ENCODE measurements around the gene AGBL1. TPM values are rescaled to one million over a fixed set of nuclear protein-coding genes. Genes with fewer than 3 reads are reported as not detected.

Gene AGBL1
- total RNA-seq, 3 donors from 2014 or later: 0.10 to 0.32 TPM; not detected in 1

DNA sequence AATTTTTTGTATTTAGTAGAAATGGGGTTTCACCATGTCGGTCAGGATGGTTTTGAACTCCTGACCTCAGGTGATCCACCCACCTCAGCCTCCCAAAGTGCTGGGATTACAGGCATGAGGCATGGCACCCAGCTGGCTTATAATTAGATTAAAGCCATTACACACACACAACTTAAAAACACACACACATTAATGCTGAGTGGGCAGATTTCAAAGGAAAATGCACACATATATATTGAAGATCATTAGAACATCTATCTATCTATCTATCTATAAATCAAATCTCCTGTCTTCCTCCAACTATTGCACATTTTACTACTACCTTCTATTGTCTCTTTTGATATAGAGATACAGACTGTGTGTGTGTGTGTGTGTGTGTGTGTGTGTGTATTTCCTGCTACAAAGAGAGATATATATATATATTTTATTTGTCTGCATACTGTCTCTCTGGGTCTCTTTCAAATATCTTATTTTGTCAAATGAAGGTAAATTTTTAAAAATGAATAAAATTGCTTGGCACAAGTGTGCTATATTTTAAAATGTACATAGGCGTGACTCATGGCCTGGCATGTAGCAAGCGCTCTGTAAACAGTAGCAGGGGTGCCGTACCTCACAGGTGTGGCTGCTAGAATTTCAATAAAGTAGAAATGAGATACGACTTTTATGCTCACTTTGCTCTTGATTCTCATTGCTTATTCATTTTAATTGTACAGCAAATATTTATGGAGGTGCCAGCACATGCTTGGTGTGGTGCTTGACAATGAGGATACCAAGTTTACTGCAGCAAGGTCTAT is 655.8 kb downstream of the AGBL1 start:
- intact Hi-C loops (cut with DNase I, micrococcal nuclease): no loop called here
- H3K36me3 ChIP-seq (ENCODE audit: low read depth): no peaks in the 10 kb centered on the region
- peaks cover 7% of the 10 kb centered on the region for H3K4me1 ChIP-seq (ENCODE audit: low read depth)
- ATAC-seq (peak; percentile 96), DNase-seq (peak in 2 of 3 donors; percentile 34 to 58)
- H3K9me3 ChIP-seq: no peaks in the 10 kb centered on the region
- TF ChIP-seq, protein P1, sequence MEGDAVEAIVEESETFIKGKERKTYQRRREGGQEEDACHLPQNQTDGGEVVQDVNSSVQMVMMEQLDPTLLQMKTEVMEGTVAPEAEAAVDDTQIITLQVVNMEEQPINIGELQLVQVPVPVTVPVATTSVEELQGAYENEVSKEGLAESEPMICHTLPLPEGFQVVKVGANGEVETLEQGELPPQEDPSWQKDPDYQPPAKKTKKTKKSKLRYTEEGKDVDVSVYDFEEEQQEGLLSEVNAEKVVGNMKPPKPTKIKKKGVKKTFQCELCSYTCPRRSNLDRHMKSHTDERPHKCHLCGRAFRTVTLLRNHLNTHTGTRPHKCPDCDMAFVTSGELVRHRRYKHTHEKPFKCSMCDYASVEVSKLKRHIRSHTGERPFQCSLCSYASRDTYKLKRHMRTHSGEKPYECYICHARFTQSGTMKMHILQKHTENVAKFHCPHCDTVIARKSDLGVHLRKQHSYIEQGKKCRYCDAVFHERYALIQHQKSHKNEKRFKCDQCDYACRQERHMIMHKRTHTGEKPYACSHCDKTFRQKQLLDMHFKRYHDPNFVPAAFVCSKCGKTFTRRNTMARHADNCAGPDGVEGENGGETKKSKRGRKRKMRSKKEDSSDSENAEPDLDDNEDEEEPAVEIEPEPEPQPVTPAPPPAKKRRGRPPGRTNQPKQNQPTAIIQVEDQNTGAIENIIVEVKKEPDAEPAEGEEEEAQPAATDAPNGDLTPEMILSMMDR (IDR thresholded peaks at IDR 0.05): no peak
- H3K4me3 ChIP-seq: no peak overlapping the region

DNA sequence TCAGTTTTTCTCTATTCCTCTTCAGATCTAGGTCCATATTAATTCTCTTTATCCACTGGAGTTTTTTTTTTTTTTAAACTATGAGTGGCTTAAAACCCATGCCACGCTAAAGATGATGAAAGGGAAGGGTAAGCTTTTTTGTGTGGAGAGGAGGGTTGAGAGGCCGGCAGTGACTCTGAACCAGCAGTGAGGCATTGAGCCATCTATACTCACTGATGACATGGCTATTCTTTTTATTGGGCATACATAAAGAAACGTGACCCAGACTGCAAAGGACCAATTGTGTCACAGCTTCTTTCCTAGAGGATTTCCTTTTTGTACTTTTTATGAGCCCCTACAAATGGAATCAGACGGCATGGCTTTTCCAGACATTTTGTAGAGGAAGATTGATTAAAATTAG is 662.2 kb downstream of the AGBL1 start:
- intact Hi-C loops (cut with DNase I, micrococcal nuclease): loop anchor here in 1 of 2 donors (2.0 kb wide), 1 partner anchor 117 kb away; no protein-coding TSS in a partner anchor
- ATAC-seq (no peak), DNase-seq (no peak)
- Histone ChIP-seq H3K4me1 (ENCODE audit: low read depth) (no peaks in the 10 kb centered on the region), H3K36me3 (ENCODE audit: low read depth) (no peaks in the 10 kb centered on the region), H3K4me3 (no peak overlapping the region), H3K9me3 (no peaks in the 10 kb centered on the region)
- TF ChIP-seq, protein P1 (IDR thresholded peaks at IDR 0.05): no peak

DNA sequence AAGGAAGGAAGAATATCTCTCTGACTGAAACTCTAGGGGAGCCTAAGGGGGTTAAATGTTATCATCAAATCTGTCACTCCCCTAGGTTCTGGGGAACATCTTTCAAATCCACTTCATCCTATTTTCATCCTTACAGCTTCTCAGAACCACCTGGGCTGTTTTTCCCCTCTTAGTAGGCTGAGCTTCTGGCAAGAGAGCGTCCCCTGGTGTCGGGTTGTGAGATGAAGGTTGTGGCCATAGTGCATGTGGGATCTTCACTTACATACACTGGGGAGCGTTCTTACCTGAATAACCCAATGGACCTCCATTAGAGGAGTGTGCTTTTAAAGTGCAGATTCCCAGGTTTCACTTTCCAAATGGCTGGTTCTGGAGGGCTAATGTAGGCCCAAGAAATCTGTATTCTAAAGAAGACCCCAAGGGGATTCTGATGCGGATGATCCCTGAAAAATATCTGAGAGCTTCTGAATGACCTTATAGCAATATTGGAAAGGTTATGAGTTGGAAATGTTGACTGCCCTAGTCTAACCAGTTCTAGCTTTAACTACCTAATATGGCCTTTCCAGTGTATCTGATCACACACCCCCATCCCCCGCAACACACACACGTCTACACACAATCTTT is 663.7 kb downstream of the AGBL1 start:
- intact Hi-C loops (cut with DNase I, micrococcal nuclease): loop anchor here in 1 of 2 donors (2.0 kb wide), 1 partner anchor 119 kb away; no protein-coding TSS in a partner anchor

DNA sequence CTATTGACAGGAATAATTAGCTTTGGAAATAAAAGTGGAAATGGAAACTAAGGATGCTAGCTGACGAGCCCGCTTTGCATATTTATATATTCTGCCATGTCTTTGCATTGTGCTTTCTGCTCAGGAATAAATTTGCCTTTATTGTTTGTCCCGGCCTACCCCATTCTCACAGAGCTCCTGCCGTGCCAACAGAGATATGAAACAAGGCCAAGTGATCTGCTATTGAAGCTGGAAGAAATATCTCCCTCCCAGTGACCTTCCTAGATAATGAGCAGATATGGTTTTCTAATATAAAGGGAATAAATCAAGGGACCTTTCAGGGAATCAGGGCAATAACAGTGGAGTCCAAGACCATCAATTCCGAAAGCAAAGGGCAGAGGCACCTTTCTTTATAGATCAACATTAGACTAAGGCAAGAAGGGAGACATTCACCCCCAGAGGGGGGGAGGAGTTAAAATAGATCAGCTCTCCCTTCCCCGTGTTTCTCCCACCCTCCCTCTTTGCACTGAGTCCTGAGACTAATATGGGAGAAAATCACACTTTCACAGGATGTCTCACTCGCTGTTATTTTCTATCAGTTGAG is 664.6 kb downstream of the AGBL1 start:
- ATAC-seq (no peak), DNase-seq (no peak)
- TF ChIP-seq, protein P1 (IDR thresholded peaks at IDR 0.05): no peak
- Histone ChIP-seq H3K4me3 (no peak overlapping the region), H3K4me1 (ENCODE audit: low read depth) (no peaks in the 10 kb centered on the region), H3K36me3 (ENCODE audit: low read depth) (no peaks in the 10 kb centered on the region), H3K9me3 (no peaks in the 10 kb centered on the region)
- intact Hi-C loops (cut with DNase I, micrococcal nuclease): no loop called here

More for the DNA sequence above, 663.7 kb downstream of the AGBL1 start:
- Histone ChIP-seq H3K36me3 (ENCODE audit: low read depth) (no peaks in the 10 kb centered on the region), H3K9me3 (no peaks in the 10 kb centered on the region), H3K4me3 (no peak overlapping the region), H3K4me1 (ENCODE audit: low read depth) (no peaks in the 10 kb centered on the region)
- TF ChIP-seq, protein P1 (IDR thresholded peaks at IDR 0.05): peak; percentile 68
- ATAC-seq: peak; percentile 82
- peak in 2 of 3 donors; percentile 76 to 87 for DNase-seq

DNA sequence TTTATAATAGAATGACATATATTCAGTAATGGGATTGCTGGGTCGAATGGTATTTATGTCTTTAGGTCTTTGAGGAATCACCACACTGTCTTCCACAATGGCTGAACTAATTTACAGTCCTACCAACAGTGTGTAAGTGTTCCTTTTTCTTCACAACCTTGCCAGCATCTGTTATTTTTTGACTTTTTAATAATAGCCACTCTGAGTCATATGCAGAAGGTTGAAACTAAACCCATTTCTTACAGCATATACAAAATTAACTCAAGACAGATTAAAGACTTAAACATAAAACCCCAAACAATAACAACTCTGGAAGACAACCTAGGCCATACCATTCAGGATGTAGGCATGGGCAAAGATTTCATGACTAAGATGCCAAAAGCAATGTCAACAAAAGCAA is 671.4 kb downstream of the AGBL1 start:
- Histone ChIP-seq H3K4me3 (no peak overlapping the region), H3K9me3 (no peaks in the 10 kb centered on the region), H3K36me3 (ENCODE audit: low read depth) (no peaks in the 10 kb centered on the region), H3K4me1 (ENCODE audit: low read depth) (no peaks in the 10 kb centered on the region)
- intact Hi-C loops (cut with DNase I, micrococcal nuclease): no loop called here
- ATAC-seq: no peak
- no peak for DNase-seq
- TF ChIP-seq, protein P1 (IDR thresholded peaks at IDR 0.05): no peak

Measured in mucosa of descending colon (tissue), 3 donors.